D721Med (cell line): ENCODE data around the gene MKRN2.

ENCODE experiments used
- DNase-seq: peaks from one replicate; pipeline ENCODE4 v3.0.0; 2011; ENCODE audit warnings: low spot score; ENCODE audit not compliant: insufficient read length
- FAIRE-seq: peaks from 2 replicates; lab custom pipeline; 2011; peaks lifted over from hg19 to GRCh38; lab: Jason Lieb, UNC
- CTCF ChIP-seq: IDR thresholded peaks from 2 replicates; pipeline ENCODE4 v1.5.1; 2012; ENCODE audit warnings: mild to moderate bottlenecking, control low read depth; ENCODE audit not compliant: insufficient read depth; ENCODE audit errors: missing control alignments

The MKRN2 gene

GRCh38 chr3:12566976-12567375 is 10.1 kb downstream of the MKRN2 start:
- TF ChIP-seq CTCF = no peak
- DNase-seq (no peak), FAIRE-seq (no peak)

GRCh38 chr3:12568747-12569146 is 11.9 kb downstream of the MKRN2 start:
- TF ChIP-seq CTCF = no peak
- FAIRE-seq (no peak), DNase-seq (no peak)

GRCh38 chr3:12569836-12570235 is 12.9 kb downstream of the MKRN2 start:
- TF ChIP-seq CTCF = no peak
- DNase-seq (no peak), FAIRE-seq (no peak)

GRCh38 chr3:12571986-12572385 is 15.1 kb downstream of the MKRN2 start:
- no peak for FAIRE-seq
- TF ChIP-seq CTCF = no peak
- no peak for DNase-seq

GRCh38 chr3:12574131-12574530 is 17.2 kb downstream of the MKRN2 start:
- no peak for TF ChIP-seq CTCF
- DNase-seq (no peak), FAIRE-seq (no peak)

GRCh38 chr3:12574661-12575060 is 17.8 kb downstream of the MKRN2 start:
- TF ChIP-seq CTCF = no peak
- DNase-seq (no peak), FAIRE-seq (no peak)

- DNase-seq (no peak), FAIRE-seq (no peak)
- no peak for TF ChIP-seq CTCF
Observed at GRCh38 chr3:12577379-12577778, 20.5 kb downstream of the MKRN2 start.
